BLaER1 treated with 17β-estradiol and CSF1 and Interleukin-3, amounts not matched to agents 10 nM and 100 nM (cell line): ENCODE results near the gene COMTD1.
"Not testable (repeated sequence)": the region's sequence is repeated elsewhere in the genome, so short reads cannot be mapped to it uniquely, and the experiment has no call there.

Source experiments
- H3K27ac ChIP-seq, 11 experiments: shearing (Covaris generic); formaldehyde crosslinking; 2 replicates each; pipeline ENCODE4 v1.8.1; 2022
- H3K27me3 ChIP-seq, 11 experiments: shearing (Covaris generic); formaldehyde crosslinking; 2 replicates each; pipeline ENCODE4 v1.8.1; 2022
- H3K36me3 ChIP-seq, 11 experiments: shearing (Covaris generic); formaldehyde crosslinking; 2 replicates each; pipeline ENCODE4 v1.8.1; 2022
- H3K4me1 ChIP-seq, 10 experiments: shearing (Covaris generic); formaldehyde crosslinking; 2 replicates each; pipeline ENCODE4 v1.8.1; 2022
- H3K4me2 ChIP-seq, 11 experiments: shearing (Covaris generic); formaldehyde crosslinking; 2 replicates each; pipeline ENCODE4 v1.8.1; 2022
- H3K4me3 ChIP-seq, 10 experiments: shearing (Covaris generic); formaldehyde crosslinking; 2 replicates each; pipeline ENCODE4 v1.8.1; 2022
- H3K9ac ChIP-seq, 11 experiments: shearing (Covaris generic); formaldehyde crosslinking; 2 replicates each; pipeline ENCODE4 v1.8.1; 2022
- H3K9me3 ChIP-seq, 11 experiments: shearing (Covaris generic); formaldehyde crosslinking; replicated peaks in 1 of 11; 2 replicates each; pipeline ENCODE4 v1.8.1; 2022
- H4K20me1 ChIP-seq, 11 experiments: shearing (Covaris generic); formaldehyde crosslinking; 2 replicates each; pipeline ENCODE4 v1.8.1; 2022
- Cebpa-rat ChIP-seq, 11 experiments: shearing (Covaris generic); IDR thresholded peaks; 2 replicates each; pipeline ENCODE4 v1.8.1; 2022

COMTD1 gene

DNA sequence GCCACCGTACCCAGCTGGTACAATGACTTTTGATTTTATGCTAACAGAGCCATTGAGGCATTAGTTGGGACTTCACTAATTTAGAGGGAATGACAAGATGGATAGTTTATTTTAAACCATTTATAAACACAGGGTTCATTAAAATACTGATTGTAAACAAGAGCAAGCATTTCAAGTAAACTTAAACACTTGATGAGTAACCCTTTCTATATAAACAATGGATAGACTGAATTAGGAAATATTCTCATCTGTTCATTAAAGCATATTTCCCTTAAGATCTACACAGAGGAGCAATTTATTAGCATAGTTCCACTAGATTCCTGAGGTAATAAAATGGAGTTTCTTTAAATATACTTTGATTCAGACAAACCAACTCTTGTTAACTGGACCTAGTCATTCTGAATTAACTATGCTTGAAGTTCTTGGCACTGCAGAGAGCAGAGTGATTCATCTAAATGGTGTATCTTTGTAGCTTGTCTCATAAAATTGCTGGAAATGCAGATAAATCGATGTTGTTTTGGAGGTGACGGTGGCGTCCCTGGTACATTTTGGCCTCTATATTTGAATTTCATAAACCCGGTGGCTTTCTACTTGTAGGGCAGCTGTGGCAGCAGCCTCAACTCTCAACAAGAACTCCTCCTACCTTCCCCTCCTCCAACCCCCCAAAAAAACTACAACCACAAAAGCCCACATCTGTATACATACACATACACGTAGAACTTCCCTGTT is 40.6 kb downstream of the COMTD1 start:
- H3K9ac ChIP-seq: no peak overlapping the region
- no peak overlapping the region for H3K4me3 ChIP-seq
- no peak overlapping the region for H3K4me2 ChIP-seq
- no peak for TF ChIP-seq Cebpa-rat (IDR thresholded peaks at IDR 0.05)
- peaks cover 4 to 54% (median 22%) of the 10 kb centered on the region in 11 experiments; a peak in 16 of 22 replicates for H3K36me3 ChIP-seq
- H4K20me1 ChIP-seq: no peaks in the 10 kb centered on the region
- peaks cover 0 to 21% (median 0%) of the 10 kb centered on the region in 10 experiments; a peak in 2 of 20 replicates for H3K4me1 ChIP-seq
- H3K9me3 ChIP-seq: no peaks in the 10 kb centered on the region
- no peaks in the 10 kb centered on the region for H3K27me3 ChIP-seq
- no peak overlapping the region for H3K27ac ChIP-seq

- not testable (repeated sequence) for H3K4me3 ChIP-seq, H3K27me3 ChIP-seq, H3K27ac ChIP-seq, H3K9ac ChIP-seq, H3K4me2 ChIP-seq, H3K9me3 ChIP-seq, H4K20me1 ChIP-seq
- peaks cover 0 to 21% (median 0%) of the 10 kb centered on the region in 10 experiments; a peak in 2 of 20 replicates for H3K4me1 ChIP-seq
- peaks cover 4 to 56% (median 22%) of the 10 kb centered on the region in 11 experiments; a peak in 16 of 22 replicates for H3K36me3 ChIP-seq
Observed at GRCh38 chr10:75194625-75195024, 41.1 kb downstream of the COMTD1 start.

DNA sequence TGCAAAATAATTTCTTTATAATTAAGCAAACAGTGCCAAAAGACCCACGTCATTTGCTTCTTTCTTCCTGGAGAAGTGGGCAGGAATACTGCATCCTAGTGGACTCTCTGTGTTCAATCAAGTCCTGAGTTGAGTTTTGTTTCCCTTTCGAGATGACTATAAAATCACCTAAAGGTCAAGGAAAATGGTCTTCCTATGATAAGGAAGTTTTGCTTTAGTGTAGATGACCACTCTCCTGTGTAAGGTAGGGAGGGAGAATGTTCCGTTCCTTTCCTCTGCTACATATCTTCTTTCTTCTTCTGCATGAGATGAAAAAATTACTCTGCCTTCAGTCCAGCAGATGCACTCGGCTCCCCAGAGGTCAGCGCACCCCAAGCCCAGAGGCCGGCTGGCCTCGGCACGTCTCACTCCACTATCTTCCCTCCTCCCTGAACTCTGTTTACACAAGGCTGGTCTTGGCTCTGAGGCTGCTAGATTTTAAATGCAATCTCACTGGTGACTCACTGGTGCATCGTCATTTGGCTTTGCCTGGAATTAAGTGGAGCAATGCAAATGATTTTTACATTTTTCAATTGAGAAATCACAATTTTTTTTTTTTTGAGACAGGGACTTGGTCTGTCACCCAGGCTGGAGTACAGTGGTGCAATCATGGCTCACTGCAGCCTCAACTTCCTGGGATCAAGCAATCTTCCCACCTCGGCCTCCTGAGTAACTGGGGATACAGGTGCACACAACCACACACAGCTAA is 43.8 kb downstream of the COMTD1 start:
- TF ChIP-seq Cebpa-rat (IDR thresholded peaks at IDR 0.05): peak in 1 of 11 experiments; percentile 33; a peak in 1 of 22 replicates
- Histone ChIP-seq H3K4me1 (peaks cover 0 to 11% (median 0%) of the 10 kb centered on the region in 10 experiments; a peak in 2 of 20 replicates), H3K9ac (peak overlapping the region in 1 of 11 experiments; percentile 15; a peak in 1 of 22 replicates), H3K27ac (peak overlapping the region in 3 of 11 experiments; percentile 46 to 64 (median 46); a peak in 4 of 22 replicates), H4K20me1 (peaks cover 0 to 13% (median 0%) of the 10 kb centered on the region in 11 experiments; a peak in 4 of 22 replicates), H3K27me3 (no peaks in the 10 kb centered on the region), H3K9me3 (no peaks in the 10 kb centered on the region), H3K36me3 (peaks cover 6 to 57% (median 26%) of the 10 kb centered on the region in 11 experiments; a peak in 16 of 22 replicates), H3K4me2 (no peak overlapping the region), H3K4me3 (no peak overlapping the region)

DNA sequence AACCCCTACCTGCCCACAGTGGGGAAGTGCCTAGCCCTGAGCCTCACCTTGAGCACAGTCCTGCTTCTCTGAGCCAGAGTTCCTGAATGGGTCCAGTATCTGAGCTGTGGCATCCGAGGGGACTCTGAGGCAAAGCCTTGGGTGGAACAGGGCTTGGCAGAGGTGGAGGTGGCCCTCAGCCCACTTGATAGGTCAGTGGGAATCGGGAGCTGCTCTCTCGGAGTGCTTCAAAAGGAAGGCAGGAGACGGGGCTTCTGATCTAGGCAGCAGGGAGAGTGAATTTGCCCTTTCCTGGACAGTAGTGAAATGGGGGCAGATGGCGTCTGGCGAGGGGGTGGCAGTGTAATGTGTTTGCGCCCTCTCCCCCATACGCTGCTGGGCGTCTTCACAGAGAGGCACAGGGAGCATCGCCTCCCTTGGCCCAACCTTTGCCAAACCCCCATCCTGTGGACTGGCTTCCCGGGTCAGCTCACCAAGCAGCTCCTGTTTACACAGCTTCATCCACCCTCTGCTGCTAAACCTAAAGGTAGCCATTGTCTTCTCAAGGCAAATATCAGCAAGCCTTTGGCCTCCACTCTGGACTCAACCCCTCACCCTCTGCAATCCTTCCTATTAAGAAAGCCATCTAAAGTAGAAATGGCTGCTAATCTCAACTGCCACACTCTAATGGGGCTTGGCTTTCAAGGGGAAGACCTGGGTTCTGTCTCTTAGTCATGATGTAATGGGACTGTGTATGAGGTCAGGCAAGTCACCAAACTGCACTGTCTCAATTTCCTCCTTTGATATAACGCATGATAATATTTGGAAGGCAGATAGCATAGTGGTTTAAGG is 46.3 kb downstream of the COMTD1 start:
- H3K4me3 ChIP-seq: no peak overlapping the region
- H3K9ac ChIP-seq: no peak overlapping the region
- H3K9me3 ChIP-seq: no peaks in the 10 kb centered on the region
- peaks cover 0 to 11% (median 0%) of the 10 kb centered on the region in 10 experiments; a peak in 2 of 20 replicates for H3K4me1 ChIP-seq
- no peak overlapping the region for H3K4me2 ChIP-seq
- peaks cover 6 to 49% (median 16%) of the 10 kb centered on the region in 11 experiments; a peak in 16 of 22 replicates for H3K36me3 ChIP-seq
- no peak for TF ChIP-seq Cebpa-rat (IDR thresholded peaks at IDR 0.05)
- peaks cover 0 to 26% (median 0%) of the 10 kb centered on the region in 11 experiments; a peak in 6 of 22 replicates for H4K20me1 ChIP-seq
- H3K27me3 ChIP-seq: no peaks in the 10 kb centered on the region
- H3K27ac ChIP-seq: no peak overlapping the region

GRCh38 chr10:75188522-75188921 is 47.2 kb downstream of the COMTD1 start:
- not testable (repeated sequence) for H3K27me3 ChIP-seq, H3K27ac ChIP-seq, H3K4me2 ChIP-seq, H3K4me3 ChIP-seq, H3K9me3 ChIP-seq, H3K9ac ChIP-seq
- Histone ChIP-seq H4K20me1 (peaks cover 0 to 26% (median 0%) of the 10 kb centered on the region in 11 experiments; a peak in 6 of 22 replicates), H3K36me3 (peaks cover 7 to 47% (median 16%) of the 10 kb centered on the region in 11 experiments; a peak in 18 of 22 replicates), H3K4me1 (peaks cover 0 to 11% (median 0%) of the 10 kb centered on the region in 10 experiments; a peak in 2 of 20 replicates)

DNA sequence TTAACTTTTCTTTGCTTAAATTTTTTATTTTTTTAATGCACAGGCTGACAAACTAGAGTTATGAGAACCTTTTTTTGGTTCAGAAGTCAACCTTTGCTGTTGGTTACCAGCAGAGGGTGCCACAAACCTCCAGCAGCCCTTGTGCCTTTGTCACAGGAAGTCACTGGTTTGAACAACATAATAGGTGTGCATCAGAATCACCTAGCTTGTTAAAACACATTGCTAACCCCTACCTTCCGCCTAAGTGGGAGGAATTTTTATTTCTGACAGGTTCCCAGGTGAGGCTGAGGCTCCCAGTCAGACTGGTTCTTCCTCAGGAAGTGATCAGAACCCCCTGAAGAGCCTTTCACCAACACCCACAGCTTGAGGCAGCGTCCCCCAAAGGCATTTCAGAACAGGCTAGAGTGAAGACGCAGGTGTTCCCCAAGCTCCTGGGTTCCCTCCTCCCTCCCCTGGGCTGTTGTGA is 47.8 kb downstream of the COMTD1 start:
- H3K27me3 ChIP-seq: no peaks in the 10 kb centered on the region
- no peak overlapping the region for H3K4me2 ChIP-seq
- H3K27ac ChIP-seq: no peak overlapping the region

DNA sequence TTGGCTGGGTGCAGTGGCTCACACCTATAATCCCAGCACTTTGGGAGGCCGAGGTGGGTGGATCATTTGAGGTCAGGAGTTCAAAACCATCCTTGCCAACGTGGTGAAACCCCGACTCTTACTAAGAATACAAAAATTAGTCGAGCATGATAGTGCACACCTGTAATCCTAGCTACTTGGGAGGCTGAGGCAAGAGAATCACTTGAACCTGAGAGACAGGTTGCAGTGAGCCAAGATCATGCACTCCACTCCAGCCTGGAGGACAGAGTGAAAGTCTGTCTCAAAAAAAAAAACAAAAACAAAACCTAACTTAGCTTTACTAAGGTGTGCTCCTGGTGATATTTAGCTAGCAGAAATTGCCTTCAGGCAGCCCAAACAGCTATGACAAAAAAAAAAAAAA is 49.4 kb downstream of the COMTD1 start:
- Histone ChIP-seq H3K36me3 (peaks cover 17 to 51% (median 22%) of the 10 kb centered on the region in 11 experiments), H3K4me1 (no peaks in the 10 kb centered on the region; a peak in 1 of 20 replicates), H3K9ac (no peak overlapping the region), H3K27me3 (no peaks in the 10 kb centered on the region), H3K4me2 (no peak overlapping the region), H3K9me3 (no peaks in the 10 kb centered on the region), H4K20me1 (peaks cover 0 to 33% (median 3%) of the 10 kb centered on the region in 11 experiments; a peak in 7 of 22 replicates), H3K4me3 (no peak overlapping the region), H3K27ac (no peak overlapping the region)
- no peak for TF ChIP-seq Cebpa-rat (IDR thresholded peaks at IDR 0.05)

More for the DNA sequence above, 47.8 kb downstream of the COMTD1 start:
- Histone ChIP-seq H3K9ac (no peak overlapping the region), H3K4me1 (peaks cover 0 to 11% (median 0%) of the 10 kb centered on the region in 10 experiments; a peak in 2 of 20 replicates), H3K9me3 (no peaks in the 10 kb centered on the region), H4K20me1 (peaks cover 0 to 26% (median 0%) of the 10 kb centered on the region in 11 experiments; a peak in 6 of 22 replicates), H3K36me3 (peaks cover 12 to 47% (median 16%) of the 10 kb centered on the region in 11 experiments; a peak in 18 of 22 replicates), H3K4me3 (no peak overlapping the region)
- TF ChIP-seq Cebpa-rat (IDR thresholded peaks at IDR 0.05): no peak
